HG03103 (cell line): ENCODE measurements around the gene BCOR.

Source experiments
- ATAC-seq: cut with Tn5 transposase; IDR thresholded peaks from one replicate; pipeline ENCODE4 v1.9.1; 2021; ENCODE audit warnings: low read depth; ENCODE audit not compliant: unreplicated experiment

Gene BCOR

GRCh38 chrX:40039887-40040286 is 57.9 kb downstream of the BCOR start:
- ATAC-seq = no peak

GRCh38 chrX:40037367-40037766 is 60.4 kb downstream of the BCOR start:
- no peak for ATAC-seq

- no peak for ATAC-seq
These were observed 62.0 kb downstream of the BCOR start for GRCh38 chrX:40035726-40036125.

- ATAC-seq = no peak
These were observed 65.8 kb downstream of the BCOR start for GRCh38 chrX:40031911-40032310.

- no peak for ATAC-seq
These were observed 67.6 kb downstream of the BCOR start for GRCh38 chrX:40030205-40030604.

- no peak for ATAC-seq
These were observed 75.3 kb downstream of the BCOR start for GRCh38 chrX:40022421-40022820.

GRCh38 chrX:40021647-40022046 is 76.1 kb downstream of the BCOR start:
- no peak for ATAC-seq

GRCh38 chrX:40019541-40019940 is 78.2 kb downstream of the BCOR start:
- ATAC-seq = no peak

GRCh38 chrX:40018041-40018440 is 79.7 kb downstream of the BCOR start:
- no peak for ATAC-seq

GRCh38 chrX:40016749-40017148 is 81.0 kb downstream of the BCOR start:
- ATAC-seq = no peak

- no peak for ATAC-seq
These were observed 82.1 kb downstream of the BCOR start for GRCh38 chrX:40015693-40016092.

GRCh38 chrX:40013266-40014195 is 84.2 kb downstream of the BCOR start:
- ATAC-seq = no peak

GRCh38 chrX:40012868-40013265 is 84.9 kb downstream of the BCOR start:
- no peak for ATAC-seq

- ATAC-seq = no peak
These were observed 85.5 kb downstream of the BCOR start for GRCh38 chrX:40012039-40012867.

- ATAC-seq = no peak
These were observed 86.3 kb downstream of the BCOR start for GRCh38 chrX:40011322-40012038.

- no peak for ATAC-seq
These were observed 87.0 kb downstream of the BCOR start for GRCh38 chrX:40010550-40011321.

GRCh38 chrX:40009890-40010289 is 87.9 kb downstream of the BCOR start:
- ATAC-seq = no peak

GRCh38 chrX:40009462-40009851 is 88.3 kb downstream of the BCOR start:
- no peak for ATAC-seq

GRCh38 chrX:40008791-40009461 is 88.8 kb downstream of the BCOR start:
- no peak for ATAC-seq
